Mucosa of gallbladder (tissue), 1 donor: Measurements from ENCODE around the gene SCAMP2. TPM values are rescaled to one million over a fixed set of nuclear protein-coding genes. Genes with fewer than 3 reads are reported as not detected.
A peak's percentile ranks its signal among the peaks of the same experiment; 100 is the strongest.

ENCODE experiments used
- DNase-seq: peaks from one replicate; pipeline ENCODE4 v3.0.0-alpha.2; 2020; ENCODE audit warnings: low spot score
- total RNA-seq: library from RNA; stranded (reverse); gene quantifications from one replicate; pipeline ENCODE4 v1.2.1, GENCODE V29; 2021
- donor health status: DM: no; HTN: no; CAD: no.

Gene SCAMP2
- total RNA-seq, 1 donor from 2014 or later = 110 TPM

DNA sequence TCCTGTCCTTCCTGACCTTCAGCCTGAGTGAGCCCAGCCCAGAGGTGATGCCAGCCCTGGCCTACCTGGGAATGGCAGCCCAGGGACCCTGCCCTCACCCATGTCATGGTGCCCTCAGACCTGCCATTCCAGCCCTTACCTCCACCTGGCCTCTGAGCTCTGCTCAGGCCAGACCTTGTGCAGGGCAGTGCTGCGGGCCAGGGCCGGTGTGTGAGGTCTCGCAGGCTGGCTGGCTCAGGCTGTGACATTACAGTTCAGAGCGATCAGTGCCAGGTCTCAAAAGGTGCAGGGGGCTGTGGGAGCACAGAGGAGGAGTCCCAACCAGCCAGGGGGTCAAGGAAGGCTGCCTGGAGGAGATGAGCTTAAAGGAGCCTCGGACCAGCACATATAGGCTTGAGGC, 53.1 kb downstream of the SCAMP2 start:
- no peak for DNase-seq

DNA sequence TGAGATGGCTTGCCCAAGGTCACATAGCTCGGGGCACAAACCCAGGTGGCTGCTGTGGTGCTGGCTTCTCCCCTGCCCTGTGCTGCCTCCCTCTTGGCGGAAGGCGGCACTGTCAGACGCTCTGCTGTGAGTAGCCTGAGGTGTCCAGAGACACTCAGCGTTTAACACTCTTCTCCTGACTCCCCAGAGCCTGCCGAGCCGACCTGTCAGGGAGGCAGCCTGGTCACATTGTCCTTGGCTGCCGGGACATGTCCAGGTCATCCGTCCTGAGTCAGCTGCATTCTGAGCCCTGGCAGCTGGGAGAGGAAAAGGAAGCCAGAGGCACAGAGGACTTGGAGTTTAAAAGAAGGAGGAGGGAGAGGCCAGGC, 55.8 kb downstream of the SCAMP2 start:
- DNase-seq = no peak

DNA sequence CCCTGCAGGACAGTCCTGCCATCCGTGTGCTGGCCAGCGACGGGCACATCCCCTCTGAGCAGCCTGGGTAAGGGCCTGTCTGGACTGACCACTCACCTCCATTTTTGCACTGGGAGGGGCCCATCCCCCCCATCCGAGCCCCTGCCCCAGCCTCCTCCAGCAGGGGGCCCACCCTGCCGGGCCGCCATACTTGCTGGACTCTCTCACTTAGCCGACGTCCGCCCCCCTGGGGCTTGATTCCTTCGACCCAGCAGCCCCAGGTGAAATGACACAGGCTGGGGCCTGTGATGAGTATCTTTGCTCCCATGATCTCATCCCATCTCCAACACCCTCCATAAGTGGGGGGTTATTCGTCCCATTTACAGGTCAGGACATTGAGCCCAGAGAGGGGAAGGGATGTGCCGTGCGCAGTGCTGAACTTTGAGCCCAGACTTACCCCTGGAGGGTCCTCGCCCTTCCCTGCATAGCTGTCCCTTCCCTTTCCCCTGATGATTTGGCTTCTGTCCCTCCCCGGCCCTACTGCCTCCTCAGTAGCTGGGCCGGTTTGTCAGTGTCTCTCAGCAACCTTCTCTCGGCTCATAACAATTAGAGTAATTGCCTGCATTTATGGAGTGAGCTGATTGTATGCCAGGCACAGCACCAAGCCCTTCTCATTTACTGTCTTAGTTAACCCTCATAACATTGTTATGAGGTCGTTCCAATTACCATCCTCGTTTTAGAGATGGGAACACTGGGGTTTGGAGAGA, 56.4 kb downstream of the SCAMP2 start:
- no peak for DNase-seq

DNA sequence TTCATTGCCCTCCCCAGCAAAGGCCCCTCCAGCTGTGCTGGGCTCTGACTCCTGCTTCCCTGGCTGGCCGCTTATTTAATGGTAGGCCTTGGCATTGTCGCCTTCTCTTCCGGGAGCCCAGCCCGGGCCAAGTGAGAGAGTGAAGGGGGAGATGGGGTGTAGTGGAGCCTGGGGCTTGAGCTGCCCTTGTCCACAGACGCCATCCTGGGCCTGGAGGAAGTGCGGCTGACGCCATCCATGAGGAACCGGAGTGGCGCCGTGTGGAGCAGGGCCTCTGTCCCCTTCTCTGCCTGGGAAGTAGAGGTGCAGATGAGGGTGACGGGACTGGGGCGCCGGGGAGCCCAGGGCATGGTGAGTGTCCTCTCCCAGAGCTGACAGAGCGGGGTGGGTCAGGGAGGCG, 57.2 kb downstream of the SCAMP2 start:
- no peak for DNase-seq

DNA sequence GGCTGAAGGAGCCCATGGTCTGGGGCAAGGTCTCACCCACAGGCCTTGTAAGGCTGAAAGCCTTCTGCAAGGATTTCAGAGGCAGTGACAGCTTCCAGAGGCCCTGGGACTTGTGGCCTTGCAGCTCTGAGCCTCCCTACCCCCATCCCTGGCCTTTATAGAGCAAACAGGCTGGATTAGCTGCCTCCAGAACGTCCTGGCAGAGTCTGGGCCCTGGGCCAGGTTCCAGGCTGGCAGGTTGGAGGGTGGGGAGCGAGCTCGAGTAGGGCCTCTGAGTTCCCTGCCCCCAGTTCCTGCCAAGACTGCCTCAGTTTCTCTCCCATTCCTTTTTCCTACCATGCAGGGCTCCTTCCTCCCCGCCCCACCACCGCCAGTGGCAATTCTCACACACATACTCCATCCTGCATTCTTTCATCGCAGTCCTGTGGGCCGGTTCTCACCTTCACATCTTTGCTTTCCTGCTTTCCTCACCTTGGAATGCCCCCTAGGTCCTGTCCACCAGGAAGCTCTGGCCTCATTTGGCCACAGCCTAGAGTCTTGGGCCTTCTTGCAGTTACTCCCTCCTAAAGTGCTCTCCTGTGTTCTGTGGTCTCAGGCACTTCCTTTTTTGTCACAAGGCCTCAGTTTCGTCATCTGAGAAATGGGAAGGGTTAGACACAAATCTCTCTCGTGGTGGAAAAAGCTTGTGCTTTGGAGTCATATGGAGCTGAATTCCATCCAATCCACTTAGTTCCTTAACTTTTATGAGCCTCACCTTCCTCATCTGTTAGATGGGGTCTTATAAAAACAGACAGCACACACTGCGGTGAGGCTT, 57.8 kb downstream of the SCAMP2 start:
- DNase-seq = peak; percentile 52

DNA sequence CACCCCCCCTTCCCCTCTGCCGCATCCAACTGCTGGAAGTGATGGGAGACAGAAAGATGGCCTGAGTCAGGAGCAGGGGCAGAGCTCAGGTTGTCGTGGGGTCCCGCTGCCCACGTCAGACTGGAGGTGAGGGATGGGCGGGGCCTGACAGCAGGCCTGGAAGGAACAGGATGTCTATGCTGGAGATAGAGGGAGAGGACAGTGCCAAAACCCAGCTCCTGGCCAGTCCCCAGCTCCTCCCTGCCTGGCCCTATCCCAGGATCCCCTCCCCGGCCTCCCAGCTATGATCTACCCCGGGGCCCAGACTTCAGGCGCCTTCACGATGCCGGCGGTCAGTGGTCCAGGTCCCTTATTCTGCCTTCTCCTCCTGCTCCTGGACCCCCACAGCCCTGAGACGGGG, 60.6 kb downstream of the SCAMP2 start, which contains the start of gene LMAN1L:
Gene LMAN1L, plus strand, starts transcription at position 303 of the 400 bp plus-strand sequence. Its CDS starts 20 bp downstream, at position 323.
- no peak for DNase-seq

DNA sequence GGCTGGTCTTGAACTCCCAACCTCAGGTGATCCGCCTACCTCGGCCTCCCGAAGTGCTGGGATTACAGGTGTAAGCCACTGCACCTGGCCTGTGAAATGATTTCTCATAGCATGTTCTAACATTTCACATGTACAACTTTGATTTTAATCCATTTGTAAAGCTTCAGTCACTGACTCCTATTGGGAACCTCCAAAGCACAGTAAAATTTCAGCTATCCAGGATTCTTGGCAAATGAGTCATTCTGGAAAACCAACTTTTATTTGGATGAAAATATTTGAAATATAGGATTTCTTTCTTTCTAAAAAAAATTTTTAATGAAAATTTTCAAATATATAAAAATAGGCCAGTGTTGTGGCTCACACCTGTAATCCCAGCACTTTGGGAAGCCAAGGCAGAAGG, 63.2 kb downstream of the SCAMP2 start:
- no peak for DNase-seq

DNA sequence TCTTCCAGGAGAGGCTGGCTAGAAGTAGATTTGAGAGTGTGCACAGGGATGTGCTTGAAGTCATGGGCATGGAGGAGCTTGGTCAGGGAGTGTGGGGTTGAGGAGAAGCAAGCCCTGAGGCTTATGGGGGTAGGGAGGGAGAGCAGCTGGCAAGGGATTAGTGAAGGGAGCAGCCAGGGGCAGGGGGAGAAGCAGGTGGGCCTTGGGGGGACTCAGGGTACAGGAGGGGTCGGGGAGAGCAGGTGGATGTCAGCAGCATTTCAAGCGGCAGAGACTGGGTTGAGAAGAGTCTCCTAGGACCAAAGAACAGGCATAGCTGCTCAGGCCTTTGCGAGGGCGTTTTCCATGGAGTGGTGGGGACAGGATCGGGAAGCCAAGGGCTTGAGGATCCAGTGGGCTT, 63.9 kb downstream of the SCAMP2 start:
- no peak for DNase-seq

DNA sequence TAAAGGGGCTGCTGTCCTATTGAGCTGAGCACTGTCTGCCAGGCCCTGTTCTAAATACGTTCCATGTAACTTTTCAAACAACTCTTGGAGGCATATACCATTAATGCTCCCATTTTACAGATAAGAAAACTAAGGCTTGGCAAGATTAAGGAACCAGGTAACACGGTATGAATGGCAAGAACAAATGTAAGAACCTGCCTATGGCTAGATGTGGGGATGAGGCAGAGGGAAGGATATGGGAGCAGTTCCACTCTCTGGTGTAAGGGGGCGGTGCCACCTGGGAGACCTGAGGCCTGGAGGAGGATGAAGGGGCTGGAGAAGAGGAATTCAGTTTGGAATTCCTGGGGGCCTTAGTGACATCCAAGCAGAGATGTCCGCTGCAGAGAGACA, 64.3 kb downstream of the SCAMP2 start:
- DNase-seq = no peak

DNA sequence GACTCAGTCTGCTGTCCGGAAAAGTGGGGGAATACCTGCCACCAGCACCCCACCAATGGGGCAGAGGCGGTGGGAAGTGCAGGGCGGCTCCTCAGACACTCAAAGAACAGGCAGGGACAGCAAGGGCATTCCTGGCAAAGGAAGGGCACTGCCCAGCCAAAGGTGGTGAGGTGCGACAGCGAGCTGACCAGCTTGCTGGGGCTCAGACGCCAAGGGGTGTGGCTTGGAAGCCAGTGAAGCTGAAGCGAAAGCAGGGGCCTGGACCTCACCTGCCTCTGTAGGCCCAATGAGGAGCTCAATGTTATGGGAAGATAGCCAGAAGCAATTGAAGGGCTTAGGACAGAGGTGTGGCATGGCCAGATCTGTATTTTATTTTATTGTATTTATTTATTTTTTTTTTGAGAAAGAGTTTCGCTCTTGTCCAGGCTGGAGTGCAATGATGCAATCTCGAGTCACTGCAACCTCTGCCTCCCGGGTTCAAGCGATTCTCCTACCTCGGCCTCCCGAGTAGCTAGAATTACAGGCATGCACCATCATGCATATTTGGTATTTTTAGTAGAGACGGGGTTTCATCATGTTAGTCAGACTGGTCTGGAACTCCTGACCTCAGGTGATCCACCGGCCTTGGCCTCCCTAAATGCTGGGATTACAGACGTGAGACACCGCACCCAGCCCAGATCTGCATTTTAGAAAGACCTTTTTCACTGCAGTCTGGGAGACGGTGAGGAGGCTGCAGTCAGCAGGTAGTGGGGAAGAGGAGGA, 64.9 kb downstream of the SCAMP2 start:
- no peak for DNase-seq

DNA sequence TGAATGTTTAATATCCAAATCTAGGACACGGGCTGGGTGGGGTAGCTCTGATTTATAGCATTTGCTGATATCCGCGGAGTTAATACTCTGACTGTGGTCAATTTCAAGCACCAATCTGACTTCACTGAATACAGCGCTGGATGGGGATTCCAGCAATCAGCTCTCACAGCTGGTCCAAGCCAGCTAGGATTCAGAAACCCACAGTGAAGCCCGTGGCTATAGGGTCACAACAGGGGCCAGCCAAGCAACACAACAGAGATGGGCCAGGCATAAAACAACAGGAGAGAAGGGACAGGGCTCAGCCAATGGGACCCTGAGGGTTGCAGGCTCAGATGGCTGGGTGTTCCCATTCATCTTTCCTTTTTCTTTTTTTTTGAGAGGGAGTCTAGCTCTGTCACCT, 65.9 kb downstream of the SCAMP2 start:
- DNase-seq = no peak

DNA sequence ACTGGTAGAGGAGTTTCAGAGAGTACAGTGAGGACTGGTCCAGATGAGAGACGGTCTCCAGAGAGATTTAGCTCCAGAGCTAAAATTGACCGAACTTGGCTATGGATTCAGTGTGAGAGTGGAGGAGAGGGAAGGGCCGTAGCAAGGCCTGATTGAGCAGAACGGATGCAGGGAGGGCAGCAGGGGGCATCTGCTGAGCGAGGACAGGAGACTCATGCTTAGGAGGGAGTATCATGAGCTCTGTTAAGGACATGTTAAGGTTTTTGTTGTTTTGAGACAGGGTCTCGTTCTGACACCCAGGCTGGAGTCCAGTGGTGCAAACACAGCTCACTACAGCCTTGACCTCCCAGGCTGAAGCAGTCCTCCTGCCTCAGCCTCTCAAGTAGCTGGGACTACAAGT, 68.2 kb downstream of the SCAMP2 start:
- no peak for DNase-seq

DNA sequence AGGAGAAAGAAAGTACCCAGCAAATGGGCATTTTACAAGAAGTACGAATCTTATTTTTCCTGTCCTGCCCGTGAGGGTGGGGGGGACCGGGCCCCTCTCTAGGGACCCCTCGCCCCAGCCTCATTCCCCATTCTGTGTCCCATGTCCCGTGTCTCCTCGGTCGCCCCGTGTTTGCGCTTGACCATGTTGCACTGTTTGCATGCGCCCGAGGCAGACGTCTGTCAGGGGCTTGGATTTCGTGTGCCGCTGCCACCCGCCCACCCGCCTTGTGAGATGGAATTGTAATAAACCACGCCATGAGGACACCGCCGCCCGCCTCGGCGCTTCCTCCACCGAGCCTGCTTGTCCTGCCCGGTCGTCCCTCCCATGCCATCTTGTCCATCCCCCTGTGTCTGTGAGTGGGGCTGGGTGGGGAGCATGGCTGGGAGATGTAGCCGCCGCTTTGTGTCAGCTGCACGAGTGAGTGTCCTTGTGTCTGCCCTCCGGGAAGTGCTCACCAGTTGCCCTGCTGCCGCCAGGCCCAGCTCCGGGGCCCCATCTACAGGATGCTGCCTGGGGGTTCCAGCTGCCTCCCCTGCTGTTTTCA, 70.2 kb downstream of the SCAMP2 start:
- no peak for DNase-seq

DNA sequence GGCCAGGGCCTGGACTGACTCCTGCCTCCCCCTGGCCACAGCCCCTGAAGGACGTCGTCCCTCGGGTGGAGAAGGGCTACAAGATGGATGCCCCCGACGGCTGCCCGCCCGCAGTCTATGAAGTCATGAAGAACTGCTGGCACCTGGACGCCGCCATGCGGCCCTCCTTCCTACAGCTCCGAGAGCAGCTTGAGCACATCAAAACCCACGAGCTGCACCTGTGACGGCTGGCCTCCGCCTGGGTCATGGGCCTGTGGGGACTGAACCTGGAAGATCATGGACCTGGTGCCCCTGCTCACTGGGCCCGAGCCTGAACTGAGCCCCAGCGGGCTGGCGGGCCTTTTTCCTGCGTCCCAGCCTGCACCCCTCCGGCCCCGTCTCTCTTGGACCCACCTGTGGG, 70.9 kb downstream of the SCAMP2 start:
- DNase-seq = no peak

DNA sequence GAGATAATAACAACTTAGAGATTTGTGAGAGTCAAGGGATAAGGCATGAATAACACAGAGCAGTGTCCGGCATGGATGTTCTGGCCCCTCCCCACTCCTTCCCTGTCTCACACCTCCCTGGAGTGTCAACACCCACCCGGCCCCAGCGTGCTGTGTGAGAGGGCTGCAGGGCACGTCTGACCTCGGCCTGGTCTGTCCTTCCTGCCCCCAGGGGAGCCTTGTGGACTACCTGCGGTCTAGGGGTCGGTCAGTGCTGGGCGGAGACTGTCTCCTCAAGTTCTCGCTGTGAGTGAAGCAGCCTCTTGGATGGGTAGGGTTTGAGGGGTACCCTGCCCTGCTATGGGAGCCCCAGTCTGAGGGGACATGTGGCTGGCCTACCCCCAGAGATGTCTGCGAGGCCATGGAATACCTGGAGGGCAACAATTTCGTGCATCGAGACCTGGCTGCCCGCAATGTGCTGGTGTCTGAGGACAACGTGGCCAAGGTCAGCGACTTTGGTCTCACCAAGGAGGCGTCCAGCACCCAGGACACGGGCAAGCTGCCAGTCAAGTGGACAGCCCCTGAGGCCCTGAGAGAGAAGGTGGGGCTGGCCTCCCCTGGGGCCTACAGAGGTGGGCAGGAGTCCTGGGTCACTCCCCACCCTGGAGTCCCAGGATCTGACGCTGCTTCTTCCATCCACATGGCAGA, 71.7 kb downstream of the SCAMP2 start:
- no peak for DNase-seq

DNA sequence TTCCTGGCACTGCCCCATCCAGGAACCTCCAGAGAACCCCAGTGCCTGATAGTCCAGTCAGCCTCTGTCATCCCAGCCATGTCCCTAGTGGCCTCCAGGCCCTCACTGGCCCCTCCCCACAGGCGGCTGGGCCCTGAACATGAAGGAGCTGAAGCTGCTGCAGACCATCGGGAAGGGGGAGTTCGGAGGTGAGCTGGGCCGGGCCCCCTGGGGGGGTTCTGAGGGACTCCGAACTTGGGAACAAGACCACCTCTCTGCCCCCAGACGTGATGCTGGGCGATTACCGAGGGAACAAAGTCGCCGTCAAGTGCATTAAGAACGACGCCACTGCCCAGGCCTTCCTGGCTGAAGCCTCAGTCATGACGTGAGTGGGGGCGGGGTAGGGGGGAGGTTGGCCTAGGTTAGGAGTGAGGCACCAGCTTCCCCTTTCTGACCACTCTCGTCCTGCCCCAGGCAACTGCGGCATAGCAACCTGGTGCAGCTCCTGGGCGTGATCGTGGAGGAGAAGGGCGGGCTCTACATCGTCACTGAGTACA, 72.5 kb downstream of the SCAMP2 start:
- no peak for DNase-seq

DNA sequence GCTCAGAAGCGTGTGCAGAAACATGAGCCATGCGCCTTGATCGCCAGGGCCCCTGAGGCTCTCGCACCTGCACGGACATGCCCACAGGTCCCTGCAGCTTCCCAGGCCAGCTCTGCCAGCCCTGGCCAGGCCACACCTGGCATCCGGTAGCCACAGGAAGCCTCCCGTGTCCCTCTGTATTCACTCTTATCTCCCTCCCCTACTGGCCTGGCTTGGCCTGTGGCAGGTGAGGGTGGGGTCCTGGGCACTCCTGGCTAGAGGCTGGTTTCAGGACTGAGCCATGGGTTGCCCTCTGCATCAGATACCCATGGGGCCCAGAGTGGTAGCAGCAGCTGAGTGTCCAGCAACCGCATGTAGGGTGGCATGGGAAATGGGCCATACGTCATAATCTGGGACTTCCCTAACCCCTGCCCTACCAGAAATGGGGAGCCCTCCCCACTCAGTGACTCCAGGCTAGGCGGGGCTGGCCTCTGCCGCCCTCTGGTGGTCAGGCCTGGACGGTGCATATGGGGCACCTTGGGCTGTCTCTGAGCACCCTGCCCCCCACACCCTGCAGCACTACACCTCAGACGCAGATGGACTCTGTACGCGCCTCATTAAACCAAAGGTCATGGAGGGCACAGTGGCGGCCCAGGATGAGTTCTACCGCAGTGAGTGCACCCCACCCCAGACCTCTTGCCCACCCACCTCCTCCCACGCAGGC, 73.2 kb downstream of the SCAMP2 start:
- peak; percentile 75 for DNase-seq

DNA sequence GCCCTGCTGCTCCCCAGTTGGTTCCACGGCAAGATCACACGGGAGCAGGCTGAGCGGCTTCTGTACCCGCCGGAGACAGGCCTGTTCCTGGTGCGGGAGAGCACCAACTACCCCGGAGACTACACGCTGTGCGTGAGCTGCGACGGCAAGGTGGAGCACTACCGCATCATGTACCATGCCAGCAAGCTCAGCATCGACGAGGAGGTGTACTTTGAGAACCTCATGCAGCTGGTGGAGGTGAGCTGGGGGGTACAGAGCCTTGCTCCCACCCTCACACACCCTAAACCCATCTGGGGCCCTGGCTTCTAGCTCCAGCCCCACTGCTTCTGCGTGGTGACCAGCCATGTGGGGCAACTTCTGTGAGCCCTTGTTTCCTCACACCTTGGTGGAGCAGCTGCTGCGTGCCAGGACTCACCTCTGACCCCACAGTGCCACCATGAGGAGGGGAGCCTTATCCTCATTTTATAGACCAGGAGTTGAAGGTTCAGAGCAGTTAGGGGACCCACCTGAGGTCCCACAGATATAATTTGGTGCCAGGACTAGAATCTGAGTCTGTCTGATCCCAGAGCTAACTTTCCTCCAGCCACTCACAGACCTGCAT, 73.8 kb downstream of the SCAMP2 start:
- DNase-seq = no peak

DNA sequence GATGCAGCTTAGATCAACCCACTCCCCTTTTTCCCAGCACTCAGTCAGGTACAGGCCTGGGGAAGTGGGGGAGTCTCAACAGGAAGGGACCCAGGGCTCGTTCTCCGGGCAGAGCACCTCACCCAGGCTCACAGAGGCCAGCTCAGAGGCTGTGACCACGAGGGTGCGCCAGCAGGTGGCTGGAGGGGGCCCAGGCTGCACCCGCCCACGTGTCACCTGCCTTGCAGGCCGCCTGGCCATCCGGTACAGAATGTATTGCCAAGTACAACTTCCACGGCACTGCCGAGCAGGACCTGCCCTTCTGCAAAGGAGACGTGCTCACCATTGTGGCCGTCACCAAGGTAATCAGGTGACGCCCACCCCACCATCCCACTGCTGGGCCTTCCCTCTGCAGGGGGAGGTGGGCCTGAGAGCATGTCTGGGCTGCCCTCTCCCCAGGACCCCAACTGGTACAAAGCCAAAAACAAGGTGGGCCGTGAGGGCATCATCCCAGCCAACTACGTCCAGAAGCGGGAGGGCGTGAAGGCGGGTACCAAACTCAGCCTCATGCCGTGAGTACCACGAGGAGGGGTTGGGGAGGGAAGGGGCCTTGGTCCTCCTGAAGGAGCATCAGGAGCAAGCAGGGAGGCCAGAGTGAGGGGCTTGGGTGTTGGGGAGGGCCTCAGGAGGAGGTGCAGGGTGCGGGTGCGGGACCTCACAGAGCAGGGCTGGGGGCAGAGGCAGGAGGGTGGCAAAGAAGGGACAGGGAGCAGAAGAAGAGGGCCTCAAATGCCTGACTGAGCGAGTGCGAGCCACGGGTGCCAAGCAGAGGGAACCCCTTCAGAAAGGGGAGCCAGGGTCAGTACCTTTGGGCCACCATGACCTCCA, 74.5 kb downstream of the SCAMP2 start:
- DNase-seq = no peak
